Measurements from ENCODE around the gene PPM1H. TPM values are rescaled to one million over a fixed set of nuclear protein-coding genes. Genes with fewer than 3 reads are reported as not detected.
A peak's percentile ranks its signal among the peaks of the same experiment; 100 is the strongest.
"Not testable (repeated sequence)": the region's sequence is repeated elsewhere in the genome, so short reads cannot be mapped to it uniquely, and the experiment has no call there.

The PPM1H gene
- total RNA-seq, 2 donors from 2014 or later, result 3.3 to 4.3 TPM

DNA sequence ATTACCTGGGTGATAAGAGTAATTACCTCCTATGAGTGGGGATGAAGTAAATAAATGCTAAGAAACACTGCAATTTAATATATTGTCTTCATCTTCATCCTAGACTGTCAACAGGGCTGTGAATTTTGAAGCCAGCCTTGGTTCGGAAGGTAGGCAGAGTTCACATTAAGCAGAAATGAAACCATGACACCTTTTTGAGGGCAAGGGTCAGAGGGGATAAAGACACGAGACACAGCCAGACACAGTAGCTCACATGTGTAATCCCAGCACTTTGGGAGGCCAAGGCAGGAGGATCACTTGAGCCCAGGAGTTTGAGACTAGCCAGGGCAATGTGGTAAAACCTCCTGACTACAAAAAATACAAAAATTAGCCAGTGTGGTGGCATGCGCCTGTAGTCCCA is 243.6 kb downstream of the PPM1H start:
- no peak for ATAC-seq
- no peak for DNase-seq
- intact Hi-C loops (cut with DNase I), result no loop called here

DNA sequence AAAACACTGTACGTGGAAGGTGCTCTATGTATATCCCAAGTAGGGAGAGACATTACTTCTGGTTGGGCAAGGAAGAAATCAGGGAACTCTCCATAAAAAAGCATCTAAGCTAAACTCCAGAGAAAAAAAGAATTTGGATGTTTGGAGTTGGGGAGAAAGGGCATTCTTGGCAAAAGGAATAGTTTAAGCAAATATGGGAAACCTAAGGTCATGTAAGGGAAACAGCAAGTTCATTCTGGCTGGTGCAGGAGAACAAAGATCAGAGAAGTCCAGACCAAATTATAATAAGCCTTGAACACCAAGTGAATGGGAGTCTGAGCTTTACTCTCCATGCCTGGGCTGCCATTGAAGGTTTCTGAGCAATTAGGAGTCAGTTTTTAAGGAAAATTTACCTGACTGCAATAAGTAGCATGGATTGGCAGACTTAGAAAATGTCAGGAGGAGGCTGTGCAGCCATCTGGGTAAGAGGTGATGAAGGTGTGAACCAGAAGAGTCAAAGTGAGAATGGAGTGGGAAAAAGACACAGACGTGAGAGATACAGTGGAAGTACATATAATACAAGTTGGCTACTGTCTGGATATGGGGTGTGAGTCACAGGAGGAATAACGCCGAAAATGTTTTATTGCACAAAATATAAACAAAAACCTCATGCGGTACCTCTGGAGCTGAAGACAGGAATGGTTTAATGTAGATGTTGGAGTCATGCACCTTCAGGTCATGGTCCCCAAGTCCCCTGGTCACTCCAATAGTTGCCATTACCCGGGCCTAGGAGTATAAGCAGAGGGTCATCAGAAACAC is 245.7 kb downstream of the PPM1H start:
- intact Hi-C loops (cut with DNase I), result no loop called here
- DNase-seq (no peak), ATAC-seq (no peak)

DNA sequence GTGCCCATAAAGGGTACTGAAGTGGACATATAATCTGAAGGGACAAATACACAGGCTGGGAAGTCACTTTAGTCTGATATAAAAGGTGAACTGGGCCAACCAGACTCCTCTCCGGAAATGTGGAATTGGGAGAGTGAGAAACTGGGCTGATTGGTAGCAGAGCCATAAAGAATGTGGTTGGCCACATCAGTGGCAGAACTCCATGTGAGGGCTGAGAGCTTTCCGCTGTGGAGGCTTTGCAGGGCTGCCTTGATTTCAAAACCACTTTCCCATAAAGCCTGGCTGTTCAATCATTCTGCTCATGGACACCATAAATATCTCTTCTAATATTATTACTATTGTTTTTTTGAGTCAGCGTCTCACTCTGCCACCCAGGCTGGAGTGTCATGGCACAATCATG is 248.0 kb downstream of the PPM1H start:
- no peak for DNase-seq
- intact Hi-C loops (cut with DNase I), result no loop called here
- ATAC-seq, result no peak

DNA sequence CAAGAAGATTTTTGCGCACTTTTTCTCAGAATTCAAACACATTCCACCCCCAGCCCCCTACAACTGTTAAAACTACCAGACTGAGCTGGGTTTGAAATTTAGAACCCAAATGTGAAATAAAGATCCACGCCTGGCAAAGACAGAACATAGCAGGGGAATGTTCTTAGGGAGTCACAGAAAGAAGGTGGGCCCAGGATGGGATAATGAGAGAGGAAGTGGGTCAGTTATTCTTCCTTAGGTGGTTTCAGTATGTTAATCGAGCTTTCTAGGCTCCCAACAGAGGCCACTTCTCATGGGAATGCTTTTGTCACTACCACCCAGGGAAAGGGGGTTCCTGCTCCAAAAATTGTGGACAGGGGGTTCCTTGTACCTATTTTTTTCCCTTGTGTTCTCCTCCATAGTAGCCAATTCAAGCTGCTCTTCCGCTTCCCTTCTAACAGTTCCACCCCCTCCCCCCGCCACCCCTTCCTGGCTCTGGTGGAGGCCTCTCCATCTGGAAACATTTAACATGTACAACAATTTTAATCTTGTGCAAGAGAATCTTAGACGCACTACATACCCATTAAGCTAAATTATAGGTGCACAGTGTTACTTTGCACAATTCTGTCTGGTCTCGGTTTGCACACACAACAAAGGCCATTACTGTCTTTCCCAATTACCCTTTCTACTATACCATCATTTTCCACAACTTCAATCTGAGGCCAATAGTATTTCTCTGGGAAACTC is 250.2 kb downstream of the PPM1H start:
- DNase-seq (peak; percentile 68), ATAC-seq (peak; percentile 66 to 76)
- intact Hi-C loops (cut with DNase I), result no loop called here

DNA sequence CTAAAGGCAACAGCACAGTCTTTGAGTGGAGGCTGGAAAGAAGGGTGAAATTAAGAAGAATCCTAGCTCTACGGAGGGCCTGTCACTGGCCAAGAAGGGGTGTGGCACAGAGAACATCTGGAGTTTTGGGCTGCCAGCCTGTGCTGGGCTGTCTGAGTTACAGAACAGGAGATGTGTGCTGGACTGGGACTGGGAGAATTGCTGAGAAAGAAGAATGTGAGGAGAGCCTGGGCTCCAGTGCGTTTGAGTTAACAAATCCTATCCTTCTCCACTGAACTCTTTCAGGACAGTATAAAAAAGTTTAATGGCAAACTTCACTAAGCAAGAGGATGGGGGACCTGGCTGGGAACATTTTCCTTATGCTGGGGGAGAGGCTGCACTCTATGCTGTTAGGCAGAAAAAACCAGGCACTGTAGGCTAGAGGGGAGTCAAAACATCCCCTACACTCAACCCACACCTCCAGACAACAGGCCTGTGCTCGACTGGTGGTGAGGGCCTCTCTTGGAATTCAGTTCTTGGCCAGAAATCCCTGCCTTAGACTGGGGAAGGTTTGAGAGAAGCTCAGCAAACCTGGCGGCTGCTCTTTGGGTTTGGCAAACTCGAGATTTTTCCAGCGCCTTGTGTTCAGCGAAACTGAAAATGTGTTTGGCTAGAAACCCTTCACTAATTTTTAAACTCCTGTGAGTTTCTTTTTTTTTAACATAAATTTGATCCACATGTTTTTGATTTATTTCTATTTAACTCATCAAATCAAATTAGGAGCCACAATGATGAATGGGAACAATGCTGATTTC is 251.0 kb downstream of the PPM1H start:
- ATAC-seq (peak; percentile 80 to 91), DNase-seq (peak; percentile 50)
- intact Hi-C loops (cut with DNase I), result no loop called here

DNA sequence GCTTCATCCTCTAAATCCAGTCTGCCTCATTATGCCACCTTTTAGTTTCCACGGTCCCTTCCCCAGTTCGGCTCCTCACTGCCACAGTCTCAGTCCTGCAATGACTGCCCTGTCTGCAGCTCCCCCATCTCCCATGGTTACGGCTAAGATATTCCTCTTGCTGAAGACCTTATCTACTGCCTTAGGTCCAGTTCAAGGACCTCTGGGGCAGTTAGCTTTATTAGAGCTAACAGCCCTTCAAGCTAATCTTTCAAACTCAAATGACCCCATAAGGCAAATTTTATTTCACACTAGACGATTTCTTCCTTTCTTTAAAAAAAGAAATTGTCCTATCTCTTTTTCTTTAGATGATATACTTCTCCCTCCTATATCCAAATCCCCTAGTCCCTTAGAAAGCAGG is 253.6 kb downstream of the PPM1H start:
- ATAC-seq (no peak), DNase-seq (no peak)
- intact Hi-C loops (cut with DNase I), result no loop called here

DNA sequence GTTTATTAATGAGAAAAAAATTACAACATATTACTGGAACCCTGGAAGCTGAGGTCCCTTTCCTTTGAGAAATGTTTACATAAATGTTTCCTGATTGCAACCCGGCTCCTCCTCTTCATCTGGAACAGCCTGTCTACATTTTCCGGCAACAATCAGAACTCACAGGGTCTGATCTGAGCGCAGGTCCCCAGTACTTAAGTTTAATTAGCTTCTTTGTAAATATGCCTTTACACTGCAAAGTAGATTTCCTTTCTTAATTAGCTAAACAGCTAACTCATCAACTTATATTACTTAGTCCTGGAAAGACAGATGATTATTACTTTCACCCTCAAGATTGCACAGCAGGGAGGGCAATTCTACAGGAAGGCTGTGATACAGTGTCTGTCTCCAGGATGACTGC is 255.3 kb downstream of the PPM1H start:
- intact Hi-C loops (cut with DNase I), result no loop called here
- no peak for DNase-seq
- no peak for ATAC-seq

DNA sequence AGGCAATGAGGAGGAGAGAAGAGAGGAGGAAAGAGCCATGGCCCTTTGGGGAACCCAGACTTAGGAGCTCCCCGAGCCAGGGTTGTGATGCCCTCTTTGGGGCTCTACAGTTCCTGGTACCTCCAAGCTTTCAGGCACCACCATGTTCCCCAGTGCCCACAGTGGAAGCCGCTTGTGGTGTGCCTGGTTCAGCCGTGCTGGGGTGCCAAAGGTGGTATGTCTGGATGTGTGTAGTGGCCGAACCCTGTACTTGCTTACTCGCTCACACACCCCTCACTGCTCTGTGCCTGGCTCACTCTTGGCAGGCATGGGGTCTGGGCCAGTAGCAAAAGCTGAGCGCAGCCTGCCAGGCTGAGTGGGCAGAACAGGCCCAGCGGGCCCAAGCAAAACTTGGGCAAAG is 257.6 kb downstream of the PPM1H start:
- ATAC-seq (no peak), DNase-seq (no peak)
- intact Hi-C loops (cut with DNase I), result no loop called here

DNA sequence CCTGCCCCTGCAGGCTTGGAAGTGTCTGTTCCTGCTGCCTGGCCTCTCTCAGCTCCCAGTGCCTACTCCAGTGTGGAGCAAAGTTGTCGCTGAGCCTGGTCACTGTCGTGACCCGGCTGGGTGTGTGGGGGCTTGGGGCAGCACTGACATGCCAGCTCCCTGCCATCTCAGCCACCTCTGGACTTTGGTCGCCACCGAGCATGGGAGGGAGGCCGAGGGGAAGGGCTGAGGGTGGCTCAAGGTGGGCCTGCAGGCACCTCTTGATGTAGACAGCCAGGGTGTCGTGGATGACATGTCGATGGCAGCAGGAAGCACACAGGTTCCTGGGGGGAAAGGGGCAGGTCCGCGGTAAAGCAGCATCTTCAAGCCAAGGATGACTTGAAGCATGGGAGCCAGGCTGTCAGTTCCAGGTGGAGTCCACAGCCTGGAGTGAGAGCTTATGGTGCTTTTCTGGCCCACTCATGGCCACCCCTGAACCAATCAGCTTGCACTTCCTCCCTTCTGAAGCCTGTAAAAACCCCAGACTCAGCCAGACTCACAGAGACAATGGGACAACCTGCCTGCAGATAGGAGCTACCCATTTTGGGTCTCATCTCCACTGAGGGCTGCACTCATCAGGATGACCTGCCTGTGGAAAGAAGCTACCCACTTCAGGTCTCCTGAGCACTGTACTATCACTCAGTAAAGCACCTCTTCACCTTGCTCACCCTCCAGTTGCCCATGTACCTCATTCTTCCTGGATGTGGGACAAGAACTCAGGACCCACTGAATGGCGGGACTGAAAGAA is 258.2 kb downstream of the PPM1H start:
- DNase-seq, result no peak
- intact Hi-C loops (cut with DNase I), result no loop called here
- no peak for ATAC-seq

DNA sequence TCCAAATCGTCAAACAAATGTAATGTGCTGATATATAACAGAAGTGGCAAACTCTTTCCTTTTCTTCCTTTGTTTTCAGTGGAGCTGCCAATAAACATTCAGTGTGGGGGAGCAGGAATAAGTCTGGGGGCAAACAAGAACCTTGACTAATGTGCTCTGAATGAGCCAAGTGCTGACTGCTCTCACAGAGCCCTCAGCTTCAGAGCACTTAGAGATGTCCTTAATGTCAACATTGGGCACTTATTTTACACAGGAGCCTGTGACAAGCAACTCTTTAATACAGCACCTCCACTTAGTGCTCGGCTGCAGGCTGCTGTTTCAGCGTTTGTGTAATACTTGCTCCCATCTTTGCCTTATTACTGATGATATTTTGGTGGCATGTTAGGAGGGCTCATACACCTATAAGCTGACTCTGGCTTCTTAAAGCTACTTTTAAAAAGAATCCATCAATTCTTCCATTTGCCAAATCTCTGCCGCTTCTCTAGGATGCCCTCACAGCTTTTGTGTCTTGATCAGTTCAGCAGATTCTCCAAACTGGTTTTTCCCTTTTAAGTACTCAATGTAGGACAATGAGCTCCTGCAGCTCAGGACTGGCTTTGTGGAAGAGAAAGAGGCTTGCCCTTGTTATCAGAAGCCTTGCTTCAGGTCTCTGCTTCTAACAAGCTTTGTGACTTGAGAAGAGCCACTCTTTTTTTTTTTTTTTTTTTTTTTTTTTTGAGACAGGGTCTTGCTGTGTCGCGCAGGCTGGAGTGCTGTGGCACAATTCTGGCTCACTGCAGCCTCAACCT is 261.7 kb downstream of the PPM1H start:
- intact Hi-C loops (cut with DNase I), result no loop called here
- ATAC-seq, result no peak
- no peak for DNase-seq

DNA sequence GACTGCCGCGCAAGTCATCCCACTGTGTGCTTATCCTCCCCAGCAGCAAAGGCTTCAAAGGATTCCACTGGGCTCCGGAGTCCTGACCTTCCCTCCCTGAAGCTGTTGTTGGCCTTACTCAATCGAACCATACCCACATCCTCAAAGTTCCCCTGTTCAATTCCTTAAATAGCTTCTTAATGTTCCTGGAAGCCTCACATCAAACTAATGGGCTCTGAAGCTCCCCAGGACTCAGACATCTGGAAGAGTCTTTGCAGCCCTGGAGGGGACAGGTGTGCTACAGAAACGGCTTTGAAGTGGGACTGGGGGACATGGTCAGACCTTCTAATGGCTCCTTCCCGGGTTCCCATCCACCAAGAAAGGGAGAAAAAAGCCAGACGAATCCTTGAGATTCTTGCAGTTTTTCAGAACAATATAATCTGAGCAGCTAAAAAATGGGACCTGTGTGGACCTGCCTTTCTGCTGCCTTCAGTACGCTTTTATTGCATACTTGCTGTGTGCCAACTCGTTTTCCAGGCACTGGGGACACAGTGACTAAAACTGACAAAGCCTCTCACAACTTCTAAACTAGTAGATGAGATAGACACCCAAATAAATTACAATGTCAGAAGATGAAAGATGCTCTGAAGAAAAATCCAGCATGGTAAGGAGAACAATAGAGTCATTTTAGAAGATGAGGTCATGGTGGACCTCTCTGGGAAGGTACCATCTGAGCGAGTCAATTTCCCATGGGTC is 263.8 kb downstream of the PPM1H start:
- ATAC-seq (no peak), DNase-seq (no peak)
- intact Hi-C loops (cut with DNase I), result no loop called here

DNA sequence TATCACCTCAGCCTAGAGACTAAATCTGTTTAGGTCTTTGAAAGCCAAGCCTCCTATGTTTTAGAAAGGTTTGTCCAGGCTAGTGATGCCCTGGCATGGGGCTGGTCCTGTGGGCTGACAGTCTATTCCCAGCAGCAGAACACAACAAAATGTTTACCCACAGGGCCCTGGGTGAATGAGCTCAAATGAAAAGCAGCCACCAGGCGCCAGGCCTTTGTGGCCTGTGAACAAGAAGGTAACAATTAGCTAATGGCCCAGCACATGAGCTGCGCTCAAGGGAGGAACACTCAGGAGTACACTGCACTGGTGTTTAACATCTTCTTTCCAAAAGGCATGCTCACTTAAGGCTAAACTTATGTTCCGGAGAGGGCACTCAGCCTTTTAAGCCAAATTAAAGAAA is 266.2 kb downstream of the PPM1H start:
- DNase-seq (no peak), ATAC-seq (no peak)
- intact Hi-C loops (cut with DNase I), result no loop called here

DNA sequence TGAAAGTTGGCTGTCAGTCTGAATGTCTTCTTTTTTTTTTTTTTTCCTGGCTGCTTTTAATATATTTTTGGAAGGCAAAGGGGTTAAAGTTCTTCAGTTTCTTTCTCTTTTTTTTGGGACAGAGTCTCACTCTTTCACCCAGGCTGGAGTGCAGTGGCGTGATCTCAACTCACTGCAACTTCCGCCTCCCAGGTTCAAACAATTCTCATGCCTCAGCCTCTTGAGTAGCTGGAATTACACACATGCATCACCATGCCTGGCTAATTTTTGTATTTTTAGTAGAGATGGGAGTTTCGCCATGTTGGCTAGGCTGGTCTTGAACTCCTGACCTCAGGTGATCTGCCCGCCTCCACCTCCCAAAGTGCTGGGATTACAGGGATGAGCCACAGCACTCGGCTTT is 270.0 kb downstream of the PPM1H start:
- ATAC-seq; intact Hi-C loops (cut with DNase I); DNase-seq: not testable (repeated sequence)

DNA sequence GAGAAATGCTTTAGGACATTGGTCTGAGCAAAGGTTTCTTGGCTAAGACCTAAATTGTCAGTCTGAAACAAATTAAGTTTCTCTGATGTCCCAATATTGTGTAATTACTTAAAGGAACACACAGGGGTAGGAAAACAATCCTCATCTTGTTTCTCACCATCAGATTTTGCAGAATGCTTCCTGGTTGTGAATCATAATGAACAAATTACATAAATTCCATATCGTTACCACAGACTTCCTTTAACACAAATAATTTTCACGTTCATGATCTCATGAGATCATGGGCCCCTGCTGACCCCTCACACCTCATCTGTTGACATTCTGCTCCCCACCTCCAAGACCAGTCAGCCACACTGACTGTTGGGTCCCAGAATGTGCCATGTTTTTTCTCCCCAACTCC is 274.2 kb downstream of the PPM1H start:
- intact Hi-C loops (cut with DNase I), result no loop called here
- no peak for ATAC-seq
- no peak for DNase-seq

DNA sequence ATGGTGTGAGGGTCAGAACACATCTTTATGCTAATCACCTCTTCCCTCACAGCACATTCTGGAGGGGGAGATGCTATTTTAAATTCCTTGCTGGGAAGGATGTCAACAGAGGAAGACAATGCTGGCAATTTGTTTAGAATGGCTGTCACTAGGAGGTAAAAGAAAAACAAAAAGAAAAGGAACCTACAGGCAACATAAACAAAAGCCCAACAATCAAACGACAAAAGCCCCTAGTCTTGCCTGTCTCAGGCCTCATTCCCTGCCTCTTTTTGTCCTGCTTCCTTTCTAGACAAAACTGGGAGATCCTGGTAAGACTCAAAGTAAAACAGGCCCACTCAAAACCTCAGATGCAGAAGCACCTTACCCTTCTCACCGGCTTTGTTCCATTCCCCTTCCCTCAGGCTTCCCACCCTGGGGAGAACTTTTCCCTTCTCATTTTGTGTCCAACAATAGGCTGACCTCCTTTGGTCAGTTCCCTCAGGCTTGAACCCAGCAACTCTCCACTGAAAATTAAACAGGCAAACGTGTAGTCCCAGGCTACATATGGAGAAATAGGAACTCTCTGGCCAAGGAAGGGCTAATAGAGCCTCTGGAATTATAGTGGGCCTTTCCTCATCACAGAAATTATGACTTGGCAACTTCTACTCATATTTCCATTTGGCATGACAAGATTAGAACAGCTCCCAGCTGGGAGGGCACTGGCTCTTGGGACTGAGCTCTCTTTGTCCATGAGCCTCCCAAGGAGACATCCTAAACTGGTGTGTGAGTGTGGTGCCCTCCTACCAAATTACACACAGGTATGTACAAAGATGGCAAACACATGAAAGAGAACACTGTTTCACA is 275.3 kb downstream of the PPM1H start:
- DNase-seq (no peak), ATAC-seq (no peak)
- intact Hi-C loops (cut with DNase I), result no loop called here

DNA sequence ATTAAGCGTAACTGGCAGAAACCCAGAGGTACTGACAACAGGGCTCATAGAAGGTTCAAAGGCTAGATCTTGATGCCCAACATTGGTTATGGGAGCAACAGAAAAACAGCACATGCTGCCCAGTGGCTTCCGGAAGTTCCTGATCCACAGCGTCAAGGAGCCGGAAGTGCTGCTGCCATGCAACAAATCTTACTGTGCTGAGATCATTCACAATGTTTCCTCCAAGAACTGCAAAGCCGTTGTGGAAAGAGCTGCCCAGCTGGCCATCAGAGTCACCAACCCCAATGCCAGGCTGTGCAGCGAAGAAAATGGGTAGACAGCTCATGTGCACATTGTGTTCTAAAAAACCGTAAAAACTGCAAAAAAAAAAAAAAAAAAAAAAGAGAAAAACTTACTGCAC is 276.0 kb downstream of the PPM1H start:
- ATAC-seq (no peak), DNase-seq (no peak)
- intact Hi-C loops (cut with DNase I), result no loop called here

DNA sequence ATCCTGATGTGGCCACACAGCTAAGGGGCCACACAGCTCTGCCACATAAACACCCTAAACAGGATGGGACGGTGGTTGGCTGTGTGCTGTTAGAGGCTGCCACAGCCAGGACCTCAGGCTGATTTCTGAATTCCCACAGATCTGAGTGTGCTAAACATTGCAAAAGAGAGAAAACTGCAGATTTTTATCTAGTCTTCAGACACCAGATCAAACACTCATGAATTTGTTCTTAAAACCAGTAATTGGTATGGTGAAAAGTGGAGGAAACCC is 277.7 kb downstream of the PPM1H start:
- no peak for ATAC-seq
- intact Hi-C loops (cut with DNase I), result no loop called here
- DNase-seq, result no peak

Measured in left cardiac atrium (tissue), 4 donors.